HG03064 (cell line): Measurements from ENCODE around the gene LACC1.

ENCODE experiments used
- ATAC-seq: cut with Tn5 transposase; IDR thresholded peaks from one replicate; pipeline ENCODE4 v1.9.1; 2021; ENCODE audit warnings: low read depth; ENCODE audit not compliant: unreplicated experiment

Gene LACC1

DNA sequence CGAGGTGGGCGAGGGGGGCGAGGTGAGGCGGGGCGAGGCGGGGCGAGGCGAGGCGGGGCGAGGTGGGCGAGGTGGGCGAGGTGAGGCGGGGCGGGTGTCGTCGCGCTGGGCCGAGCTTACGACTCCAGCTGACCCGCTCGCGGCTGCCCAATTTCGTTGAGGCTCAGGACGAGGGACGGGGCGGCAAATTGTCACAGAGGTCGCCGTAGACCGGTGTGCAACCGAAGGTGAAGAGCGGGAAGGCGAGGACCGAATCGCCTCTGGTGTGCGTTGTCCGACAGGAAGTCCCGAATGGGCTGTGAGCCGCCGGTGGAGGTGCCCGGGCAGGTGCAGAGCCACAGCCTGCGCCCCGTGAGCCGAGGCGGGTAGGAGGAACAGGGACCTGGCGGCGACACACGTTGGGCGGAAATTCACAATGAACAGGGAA lies at the start of gene LACC1:
TSS of gene LACC1 (plus strand) at position 150 of the 427 bp plus-strand sequence. CDS start 1,082 bp downstream, outside the sequence.
- peak; percentile 26 for ATAC-seq

DNA sequence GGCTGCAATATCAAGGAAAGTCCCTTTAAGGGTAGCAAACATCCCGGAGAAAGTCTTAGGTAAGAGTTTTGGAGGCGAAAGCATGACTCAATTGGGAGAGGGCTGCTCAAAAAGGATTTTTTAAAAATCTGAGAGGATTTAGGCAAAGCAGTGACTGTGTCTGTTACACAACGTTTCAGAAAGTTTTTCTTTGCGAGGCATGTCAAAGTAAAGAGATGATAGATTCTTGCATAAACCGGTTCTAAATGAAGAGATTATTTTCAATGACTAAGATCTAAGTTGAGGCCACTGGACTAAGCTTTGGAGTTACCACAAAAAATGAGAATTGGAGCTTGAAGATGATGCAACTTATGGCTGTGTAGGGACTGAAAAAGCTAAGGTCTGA lies 49.2 kb upstream of the LACC1 start:
- ATAC-seq = no peak

DNA sequence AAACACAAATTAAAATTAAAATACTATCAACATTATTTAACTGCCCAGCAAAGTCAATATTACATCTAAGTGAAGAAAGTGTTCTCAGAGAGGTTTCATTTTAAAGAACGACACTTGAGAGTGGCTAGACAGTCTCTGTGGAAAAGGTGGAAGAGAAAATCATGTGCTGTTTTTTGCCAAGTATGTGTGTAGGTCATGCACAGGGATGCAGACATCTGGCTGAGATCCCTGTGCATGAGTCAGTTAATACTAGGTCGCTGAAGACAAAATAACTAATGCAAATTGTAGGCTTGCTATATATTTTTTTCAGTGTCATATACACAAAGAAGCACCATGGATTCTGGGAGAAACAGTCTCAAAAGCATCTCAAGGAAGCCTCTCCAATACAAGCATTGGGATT lies 48.6 kb upstream of the LACC1 start:
- ATAC-seq = no peak

DNA sequence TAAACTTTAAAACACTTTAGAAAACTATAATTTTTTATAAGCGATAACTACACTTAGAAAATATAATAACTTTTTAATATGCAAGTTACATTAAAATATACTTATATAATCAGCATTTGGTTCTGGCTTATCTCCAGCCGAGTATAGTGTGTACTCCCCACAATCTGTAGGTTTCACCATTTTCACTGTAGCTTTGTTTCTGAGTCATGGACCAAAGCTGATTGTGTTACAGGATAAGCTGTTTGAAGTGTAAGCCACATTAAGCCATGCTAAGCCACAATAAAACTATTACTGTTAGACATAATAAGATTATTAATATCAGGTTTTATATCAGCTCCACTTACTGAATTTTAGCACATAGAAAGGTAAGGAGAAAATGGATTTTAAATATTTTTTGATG lies 44.0 kb upstream of the LACC1 start:
- no peak for ATAC-seq

DNA sequence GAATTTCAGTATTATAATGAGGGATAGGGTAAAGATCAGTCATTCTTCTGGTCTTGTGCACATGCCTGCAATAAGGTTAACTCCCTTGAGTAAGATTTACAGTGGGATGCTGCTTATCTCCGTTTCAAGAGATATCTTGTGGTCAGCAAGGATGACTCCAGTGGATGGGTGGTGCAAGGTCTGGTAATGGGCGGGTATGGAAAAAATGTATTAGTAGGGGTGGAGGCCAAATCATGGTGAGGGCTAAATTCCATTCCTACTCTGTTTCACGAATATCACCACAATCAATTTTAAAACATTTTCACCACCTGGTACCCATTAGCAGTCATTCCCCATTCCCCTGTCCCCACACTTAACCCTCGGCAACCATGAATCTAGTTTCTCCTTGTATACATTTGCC lies 40.8 kb upstream of the LACC1 start:
- no peak for ATAC-seq

DNA sequence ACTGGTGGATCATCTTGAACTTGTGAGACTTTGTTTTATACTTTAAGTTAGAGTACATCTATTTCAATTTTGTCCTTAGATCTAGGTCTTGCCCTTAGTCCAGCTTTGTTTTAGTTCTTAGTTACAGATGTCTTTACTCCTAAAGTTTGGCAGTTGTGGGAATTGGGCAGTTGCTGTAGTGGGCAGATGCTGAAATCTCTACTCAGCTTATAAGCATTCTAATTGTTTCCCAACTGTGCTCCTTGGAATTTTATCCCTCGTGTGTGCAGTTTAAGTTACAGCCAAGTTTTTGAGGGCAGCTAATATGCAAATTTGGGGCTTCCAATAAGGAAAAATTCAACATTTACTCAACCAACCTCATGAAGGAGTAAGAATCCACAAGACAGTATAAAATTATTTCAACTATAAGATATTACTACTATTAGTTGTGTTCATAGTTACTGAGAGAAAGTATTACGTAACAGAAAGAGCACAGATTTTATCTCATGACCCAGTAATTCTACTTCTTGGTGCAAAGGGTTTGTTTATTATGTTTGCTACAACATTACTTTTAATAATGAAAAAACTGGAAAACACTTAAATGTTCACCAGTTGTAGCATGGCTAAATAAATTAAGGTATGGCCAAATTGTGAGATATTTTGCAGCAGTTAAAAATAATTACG lies 33.1 kb upstream of the LACC1 start:
- no peak for ATAC-seq

DNA sequence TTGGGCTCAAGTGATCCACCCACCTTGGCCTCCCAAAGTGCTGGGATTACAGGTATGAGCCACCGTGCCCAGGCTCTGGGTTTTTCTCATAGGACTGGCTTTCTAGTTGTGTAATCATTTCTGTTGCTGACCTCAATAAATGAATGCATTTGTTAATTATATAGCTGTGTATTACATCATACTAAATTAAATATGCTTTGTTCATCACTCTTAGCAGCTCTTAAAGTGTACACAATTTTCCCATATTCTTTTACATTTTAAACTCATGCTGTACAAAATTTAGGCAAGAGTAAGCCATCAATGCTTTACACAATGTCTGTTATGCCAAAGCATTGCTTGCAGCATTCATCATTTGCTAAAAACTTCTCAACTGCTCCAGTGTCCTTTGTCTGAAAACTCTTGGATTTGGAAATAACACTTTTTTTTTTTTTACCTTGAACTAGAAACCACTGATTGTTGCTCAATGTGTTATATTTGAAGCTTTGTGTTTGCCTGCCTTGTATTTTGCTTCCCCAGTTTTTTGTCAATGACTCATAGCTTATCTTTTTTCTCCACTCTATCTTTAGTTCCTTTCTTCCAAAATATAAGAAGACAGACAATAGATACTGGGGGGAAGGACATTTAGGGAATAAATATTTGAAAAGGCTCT lies 31.6 kb upstream of the LACC1 start:
- ATAC-seq = no peak

DNA sequence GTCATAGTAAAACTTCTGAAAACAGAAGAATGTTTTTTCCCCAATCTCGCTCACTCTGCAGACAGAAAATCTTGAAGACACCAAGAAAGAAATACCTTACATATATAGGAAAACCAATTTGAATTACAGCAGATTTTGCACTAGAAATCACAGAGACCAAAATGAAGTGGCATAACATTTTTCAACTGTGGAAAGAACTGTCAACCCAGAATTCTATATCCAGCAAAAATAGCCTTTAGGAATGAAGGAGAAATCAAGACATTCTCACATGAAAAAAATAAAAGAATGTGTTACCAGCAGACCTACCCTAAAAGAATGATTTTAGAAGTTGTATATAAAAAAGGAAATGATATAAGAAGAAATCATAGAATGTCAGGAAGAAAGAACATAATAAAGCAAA lies 28.8 kb upstream of the LACC1 start:
- no peak for ATAC-seq

DNA sequence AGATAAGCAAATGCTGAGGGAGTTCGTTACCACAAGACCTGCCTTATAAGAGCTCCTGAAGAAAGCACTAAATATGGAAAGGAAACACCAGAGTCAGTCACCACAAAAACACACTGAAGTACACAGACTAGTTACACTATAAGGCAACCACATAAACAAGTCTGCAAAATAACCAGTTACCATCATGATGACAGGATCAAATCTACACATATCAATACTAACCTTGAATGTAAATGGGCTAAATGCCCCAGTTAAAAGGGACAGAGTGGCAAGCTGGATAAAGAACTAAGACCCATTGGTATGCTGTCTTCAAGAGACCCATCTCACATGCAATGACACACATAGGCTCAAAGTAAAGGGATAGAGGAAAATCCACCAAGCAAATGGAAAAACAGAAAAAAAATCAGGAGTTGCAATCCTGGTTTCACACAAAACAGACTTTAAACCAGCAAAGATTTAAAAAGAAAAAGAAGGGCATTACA lies 26.7 kb upstream of the LACC1 start:
- ATAC-seq = no peak

DNA sequence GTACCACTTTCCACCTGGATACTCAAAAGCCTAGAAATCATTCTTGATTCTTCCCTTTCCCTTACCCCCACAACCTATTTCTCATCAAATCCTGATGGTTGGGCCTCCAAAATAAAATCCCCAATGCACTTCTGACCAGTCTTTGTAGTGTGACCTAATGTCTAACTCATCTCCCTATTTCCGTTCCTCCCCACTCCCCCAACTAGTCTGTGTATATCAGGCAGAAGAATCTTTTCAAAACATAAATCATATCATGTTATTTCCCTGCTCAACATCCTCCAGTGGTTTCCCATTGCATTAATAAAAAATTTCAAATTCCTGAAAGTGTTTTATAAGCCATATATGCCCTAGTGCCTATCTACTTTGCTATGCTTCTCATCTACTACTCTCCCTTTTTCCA lies 17.8 kb upstream of the LACC1 start:
- no peak for ATAC-seq

DNA sequence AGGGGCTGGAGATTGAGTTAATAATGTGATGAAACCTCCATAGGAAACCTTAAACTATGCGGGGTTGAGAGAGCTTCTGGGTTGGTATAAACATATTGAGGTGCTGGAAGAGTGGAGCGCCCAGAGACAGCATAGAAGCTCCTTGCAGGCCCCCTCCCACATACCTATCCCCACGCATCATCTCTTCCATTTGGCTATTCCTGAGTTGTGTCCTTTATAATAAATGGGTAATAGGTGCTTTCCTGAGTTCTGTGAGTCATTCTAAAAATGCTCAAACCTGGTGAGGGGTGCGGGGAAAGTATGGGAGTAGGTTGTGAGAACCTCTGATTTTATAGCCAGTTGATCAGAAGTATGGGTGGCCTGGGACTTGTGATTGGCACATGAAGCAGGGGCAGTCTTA lies 14.8 kb upstream of the LACC1 start:
- ATAC-seq = no peak

DNA sequence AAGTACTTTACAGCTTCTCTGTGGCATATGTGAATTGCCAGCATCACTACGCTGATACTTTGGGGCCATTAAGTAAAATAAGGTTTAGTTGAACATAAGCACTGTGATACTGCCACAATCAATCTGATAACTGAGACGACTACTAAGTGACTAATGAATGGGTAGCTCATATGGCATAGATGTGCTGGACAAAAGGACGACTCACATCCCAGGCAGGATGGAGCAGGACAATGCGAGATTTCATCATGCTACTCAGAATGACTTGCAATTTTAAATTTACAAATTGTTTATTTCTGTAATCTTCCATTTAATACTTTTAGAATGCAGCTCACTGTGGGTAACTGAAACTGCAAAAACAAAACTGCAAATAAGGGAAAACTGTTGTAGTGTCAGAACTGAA lies 13.8 kb upstream of the LACC1 start:
- no peak for ATAC-seq

DNA sequence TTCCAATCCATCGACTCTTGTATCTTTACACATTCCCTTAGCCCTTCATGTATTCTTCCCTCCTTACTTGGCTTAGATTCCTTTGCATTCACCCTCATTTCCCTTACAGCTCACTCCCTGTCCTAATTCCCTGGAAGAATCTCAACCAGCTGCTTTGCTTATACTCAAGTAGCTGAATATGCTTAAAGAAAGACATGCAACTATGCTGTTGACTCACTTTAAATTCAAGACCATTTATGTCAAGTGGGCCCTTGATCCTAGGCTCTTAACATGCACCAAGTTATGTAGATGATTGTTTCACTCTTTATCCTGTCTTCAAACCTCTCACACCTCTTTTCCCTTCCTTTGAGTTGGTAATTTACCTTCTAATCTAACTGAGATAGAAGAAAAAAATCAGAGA lies 7.5 kb upstream of the LACC1 start:
- no peak for ATAC-seq

DNA sequence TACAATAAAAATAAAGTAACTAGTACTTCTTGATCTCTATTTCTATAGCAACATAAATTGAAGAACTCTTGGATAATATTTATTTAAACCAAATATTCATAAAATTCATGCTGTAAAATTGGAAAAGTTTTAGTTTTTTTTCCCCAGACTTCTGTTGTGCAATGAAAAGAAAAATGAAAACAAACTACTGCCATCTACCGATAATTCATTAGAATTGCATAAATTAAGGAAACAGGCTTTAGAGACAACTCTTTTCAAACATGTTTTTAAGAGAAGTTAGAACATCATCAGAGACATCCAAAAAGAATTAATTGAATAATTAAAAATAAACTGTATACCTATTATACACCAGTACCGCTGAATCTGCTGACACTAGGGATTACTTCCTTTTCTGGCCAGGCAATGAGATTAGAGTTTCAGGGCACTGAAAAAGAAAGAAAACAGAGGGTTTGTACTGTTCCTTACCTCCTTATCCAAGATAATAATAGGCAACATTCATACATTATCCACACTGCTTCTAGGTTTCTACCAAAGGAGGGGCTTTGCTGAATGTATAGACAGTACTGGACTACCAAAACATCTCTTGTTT lies 5.1 kb upstream of the LACC1 start:
- ATAC-seq = no peak

DNA sequence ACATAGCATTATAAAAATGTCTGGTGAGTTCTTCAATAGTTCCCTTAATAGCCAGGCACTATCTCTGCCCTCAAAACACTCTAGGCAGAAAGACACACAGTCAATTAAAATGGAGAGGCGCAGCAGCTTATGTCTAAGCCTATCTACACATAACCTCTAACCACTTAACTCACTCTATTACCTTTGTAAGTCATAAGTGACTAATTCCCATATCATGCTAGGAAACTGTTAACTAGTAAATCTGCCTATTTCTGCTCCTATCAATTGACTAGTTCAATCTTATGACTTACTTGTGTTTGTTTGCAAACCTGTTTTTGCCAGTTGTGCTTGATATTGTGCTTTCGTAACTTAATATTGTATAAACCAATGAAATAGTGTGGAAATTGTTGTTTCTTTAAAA lies 3.3 kb upstream of the LACC1 start:
- ATAC-seq = no peak

DNA sequence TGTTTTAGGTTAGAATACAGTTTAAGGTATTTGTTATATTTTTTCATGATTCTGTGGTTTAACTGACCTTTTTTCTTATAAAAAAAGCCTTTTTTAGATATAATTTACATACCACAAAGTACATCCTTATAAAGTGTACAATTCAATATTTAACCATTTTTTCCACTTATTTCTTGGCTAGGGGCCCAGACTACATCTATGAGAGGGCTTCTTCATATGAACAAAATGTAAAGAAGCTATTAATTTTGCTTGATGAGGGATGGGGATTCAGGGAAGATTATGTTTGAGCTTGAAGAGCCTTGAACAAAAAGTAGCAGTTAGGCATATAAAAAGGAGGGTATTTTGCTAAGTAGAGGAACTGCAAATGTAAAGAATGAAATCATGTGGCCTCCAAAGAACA lies 2.4 kb upstream of the LACC1 start:
- no peak for ATAC-seq

DNA sequence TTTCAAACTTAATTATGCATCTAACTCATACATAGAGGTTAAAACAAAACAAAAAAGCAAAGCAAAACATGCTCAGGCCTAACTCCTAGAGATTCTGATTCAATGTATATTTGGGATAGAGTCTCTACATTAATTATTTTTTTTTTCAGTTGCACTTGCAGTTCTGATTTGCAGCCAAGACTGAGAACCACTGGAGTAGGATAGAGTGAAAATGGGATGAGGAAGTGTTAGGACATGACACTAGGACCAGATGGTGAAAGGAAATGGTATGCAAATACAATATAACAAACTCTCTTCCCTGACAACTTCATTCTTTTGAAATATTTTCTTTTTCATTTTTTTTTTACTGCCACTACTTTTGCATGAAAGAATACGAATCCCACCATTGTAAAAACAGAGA lies 1.9 kb upstream of the LACC1 start:
- ATAC-seq = no peak

DNA sequence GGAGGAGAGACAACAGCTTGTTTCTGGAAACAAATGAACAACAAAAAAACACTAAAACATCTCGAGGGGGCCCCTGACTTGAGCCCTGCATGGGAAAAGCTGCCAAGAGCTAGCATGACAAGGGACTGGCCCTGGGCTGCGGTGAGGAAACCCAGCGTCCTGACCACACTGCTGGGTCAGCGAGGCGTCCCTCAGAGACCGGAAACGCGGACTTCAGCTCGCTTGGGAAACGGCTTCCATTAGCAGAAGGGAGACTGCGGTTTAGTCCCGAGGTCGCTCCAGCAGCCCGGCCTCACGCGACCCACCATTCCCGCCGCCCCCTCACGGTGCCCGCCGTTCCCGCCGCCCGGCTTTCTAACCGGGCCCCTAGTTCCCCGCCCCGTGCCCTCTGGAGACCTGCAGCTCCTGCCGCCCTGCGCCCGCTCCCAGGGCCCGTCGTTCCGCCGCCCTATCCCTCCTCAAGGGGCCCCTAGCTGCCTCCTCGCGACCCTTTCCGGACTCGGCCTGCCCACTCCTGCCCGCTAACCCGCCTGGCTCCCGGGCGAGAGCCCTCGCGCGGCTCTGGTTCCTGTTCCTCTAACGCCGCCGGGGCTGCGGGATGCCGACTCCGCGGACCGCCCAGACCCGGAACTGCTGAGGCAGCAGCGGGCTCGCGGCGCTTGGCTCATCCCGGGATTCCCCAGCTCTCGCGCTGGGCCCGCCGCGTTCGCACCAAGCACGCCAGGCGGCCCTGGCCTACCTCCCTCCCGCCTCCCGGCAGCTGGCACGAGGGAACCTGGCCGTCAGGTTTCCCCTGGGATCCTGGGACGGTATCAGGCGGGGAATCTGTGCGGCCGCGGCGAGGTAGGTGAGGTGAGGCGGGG lies 581 bp upstream of the LACC1 start, which contains the start of gene CCDC122:
TSS of gene CCDC122 (minus strand) at position 849 of the 863 bp plus-strand sequence. CDS start 10,364 bp downstream, outside the sequence.
- ATAC-seq = peak; percentile 74

DNA sequence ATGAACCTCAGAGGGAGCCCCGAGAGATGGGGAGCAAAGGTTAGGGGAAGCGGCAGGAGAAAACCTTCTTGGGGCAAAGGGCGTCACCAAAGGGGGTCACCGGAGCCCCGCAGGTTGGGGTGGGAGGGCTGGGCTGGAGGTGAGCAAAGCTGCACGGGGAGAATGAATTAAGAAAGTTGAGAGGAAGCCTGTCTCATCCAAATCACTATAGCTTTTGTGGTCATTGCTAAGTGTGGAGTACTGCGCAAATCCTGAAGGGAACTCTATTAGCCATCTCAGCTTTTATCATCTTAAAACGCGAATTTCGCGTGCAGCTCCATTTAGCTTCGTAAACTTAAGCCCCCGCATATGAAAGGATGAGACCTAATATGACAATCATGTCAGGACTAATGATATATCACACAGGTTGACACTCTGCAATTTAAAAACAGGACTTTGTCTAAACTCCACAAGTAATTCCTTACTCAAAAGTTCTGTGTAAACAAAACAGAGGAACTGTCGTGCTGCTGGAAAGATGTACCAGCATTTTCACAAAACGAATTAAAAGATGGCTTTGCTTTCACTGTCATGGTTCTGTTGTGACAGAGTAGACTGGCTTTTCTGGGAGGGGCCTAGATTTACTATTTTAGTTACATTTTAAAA lies 631 bp downstream of the LACC1 start:
- no peak for ATAC-seq

DNA sequence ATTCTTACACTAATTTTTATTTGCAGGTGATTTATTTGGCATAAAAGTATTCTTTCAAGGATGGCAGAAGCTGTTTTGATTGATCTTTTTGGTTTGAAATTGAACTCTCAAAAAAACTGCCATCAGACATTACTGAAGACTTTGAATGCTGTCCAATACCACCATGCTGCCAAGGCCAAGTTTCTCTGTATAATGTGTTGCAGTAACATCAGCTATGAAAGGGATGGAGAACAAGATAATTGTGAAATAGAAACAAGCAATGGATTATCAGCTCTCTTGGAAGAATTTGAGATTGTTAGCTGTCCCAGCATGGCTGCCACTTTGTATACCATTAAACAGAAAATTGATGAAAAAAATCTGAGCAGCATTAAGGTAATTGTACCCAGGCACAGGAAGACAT lies 1.2 kb downstream of the LACC1 start:
- ATAC-seq = no peak
